K562 (cell line): ENCODE measurements around the gene RACGAP1. TPM values are rescaled to one million over a fixed set of nuclear protein-coding genes. Genes with fewer than 3 reads are reported as not detected.

Experiments used
- ARNT ChIP-seq, 2 experiments: fragments of 450-650 bp; IDR thresholded peaks; 2 replicates each; pipeline ENCODE4 v1.6.1; 2016; ENCODE audit warnings: mild to moderate bottlenecking in 1 of 2
- BRF2 ChIP-seq: IDR thresholded peaks from 3 replicates; pipeline ENCODE4 v1.6.1; 2011; ENCODE audit warnings: borderline replicate concordance, mild to moderate bottlenecking; ENCODE audit not compliant: insufficient read length, insufficient read depth
- CSDE1 ChIP-seq, 2 experiments: fragments of 450-650 bp; IDR thresholded peaks; 2 replicates each; pipeline ENCODE4 v1.6.1; 2016; ENCODE audit warnings: mild to moderate bottlenecking in 1 of 2
- HINFP ChIP-seq: fragments of 450-650 bp; conservative IDR thresholded peaks from 2 replicates; pipeline ENCODE4 v1.6.1; 2016; ENCODE audit warnings: missing genetic modification characterization, low read depth, mild to moderate bottlenecking, control low read depth, missing compliant biosample characterization
- ID3 ChIP-seq, 2 experiments: fragments of 250-450 bp in 1 of 2; fragments of 450-650 bp in 1 of 2; sonication (Bioruptor Pico) in 1 of 2; IDR thresholded peaks; 2 replicates each; pipeline versions ENCODE4 v1.6.1 to v1.8.0; 2016 to 2021; ENCODE audit warnings: mild to moderate bottlenecking in 2 of 2, moderate library complexity in 2 of 2, missing compliant biosample characterization in 1 of 2, missing genetic modification characterization in 1 of 2
- L3MBTL2 ChIP-seq: fragments of 450-650 bp; IDR thresholded peaks from 2 replicates; pipeline ENCODE4 v1.6.1; 2016; ENCODE audit warnings: mild to moderate bottlenecking, moderate library complexity
- NONO ChIP-seq, 2 experiments: fragments of 200-400 bp in 1 of 2; fragments of 450-650 bp in 1 of 2; formaldehyde crosslinking in 1 of 2; IDR thresholded peaks; 2 replicates each; pipeline ENCODE4 v1.6.1; 2017; ENCODE audit warnings: low read depth in 2 of 2, mild to moderate bottlenecking in 2 of 2, moderate library complexity in 2 of 2, low read length in 1 of 2
- NR1H2 ChIP-seq: sonication (generic); formaldehyde crosslinking; IDR thresholded peaks from 2 replicates; pipeline ENCODE4 v1.4.0; 2020; ENCODE audit warnings: mild to moderate bottlenecking, missing genetic modification reagents
- PBX2 ChIP-seq, 2 experiments: IDR thresholded peaks in 1 of 2; conservative IDR thresholded peaks in 1 of 2; 2 replicates each; pipeline ENCODE4 v1.6.1; 2016; ENCODE audit warnings: low read depth in 2 of 2, mild to moderate bottlenecking in 1 of 2, missing compliant biosample characterization in 1 of 2, missing genetic modification characterization in 1 of 2, moderate library complexity in 1 of 2
- RNF219 ChIP-seq: fragments of 250-450 bp; sonication (Bioruptor Pico); IDR thresholded peaks from 2 replicates; pipeline ENCODE4 v1.5.0; 2022; ENCODE audit warnings: mild to moderate bottlenecking
- ZBTB2 ChIP-seq: fragments of 450-650 bp; IDR thresholded peaks from 2 replicates; pipeline ENCODE4 v1.6.1; 2016; ENCODE audit warnings: antibody characterized with exemption
- ZNF282 ChIP-seq: sonication (generic); formaldehyde crosslinking; IDR thresholded peaks from 2 replicates; pipeline ENCODE4 v1.8.1; 2023; ENCODE audit warnings: missing genetic modification reagents
- ZNF398 ChIP-seq: fragments of 250-450 bp; sonication (Bioruptor Pico); IDR thresholded peaks from 2 replicates; pipeline ENCODE4 v1.8.0; 2021; ENCODE audit warnings: moderate library complexity, mild to moderate bottlenecking, inconsistent platforms
- polyA plus RNA-seq, 8 experiments: library from polyadenylated mRNA; depleted of rRNA in 4 of 8; stranded (reverse) in 5 of 8; unstranded in 3 of 8; fragments of >200 nt; fragmentation: Nextera tagmentation in 2 of 8; fragmentation: Illumina TruSeq in 1 of 8; extraction: Ambion mirVana in 2 of 8; extraction: Trizol in 1 of 8; gene quantifications; 2 replicates each; pipeline versions ENCODE4 v1.2.1 to v1.2.3, GENCODE V29; 2011 to 2014; ENCODE audit warnings: inconsistent platforms in 1 of 8, missing spikeins in 1 of 8
- total RNA-seq, 7 experiments: library from RNA; depleted of rRNA in 6 of 7; stranded (reverse); fragments of >200 nt in 6 of 7; fragmentation: Illumina TruSeq in 2 of 7; extraction: Trizol in 2 of 7; gene quantifications; 2 replicates each; pipeline versions ENCODE4 v1.2.1 to v1.2.3, GENCODE V29; 2011 to 2021; ENCODE audit warnings: low replicate concordance in 1 of 7

The RACGAP1 gene
- total and polyA plus RNA-seq, 9 of the 15 experiments (the other 6 are each of a cell fraction or from before 2014, with no cell fraction given): 56.4 to 92.9 (median 71.8) TPM

- no peak for TF ChIP-seq ZNF398 (CRISPR knock-in tag)
- no peak for TF ChIP-seq CSDE1 (IDR thresholded peaks at IDR 0.05)
- TF ChIP-seq BRF2: no peak
- no peak for TF ChIP-seq ZNF282 (CRISPR knock-in tag)
- no peak for TF ChIP-seq ARNT (IDR thresholded peaks at IDR 0.05)
- TF ChIP-seq HINFP (tag): no peak
- no peak for TF ChIP-seq PBX2 (CRISPR knock-in tag; IDR thresholded peaks at IDR 0.05; ENCODE audit: low read depth)
- no peak for TF ChIP-seq PBX2 (tag; conservative IDR thresholded peaks at IDR 0.05; ENCODE audit: low read depth)
- no peak for TF ChIP-seq ID3 (CRISPR knock-in tag; IDR thresholded peaks at IDR 0.05)
- TF ChIP-seq ID3 (tag; IDR thresholded peaks at IDR 0.05): no peak
- no peak for TF ChIP-seq NR1H2 (CRISPR knock-in tag)
- no peak for TF ChIP-seq RNF219 (CRISPR knock-in tag)
- TF ChIP-seq L3MBTL2: peak; percentile 74
- no peak; the same call in 1 of the 2 replicates for TF ChIP-seq ZBTB2
- TF ChIP-seq NONO (IDR thresholded peaks at IDR 0.05; ENCODE audit: low read depth in 2 of 2, low read length in 1 of 2): no peak
Observed at GRCh38 chr12:50070314-50071060, 45.2 kb upstream of the RACGAP1 start (continued).
